ENCODE results near the gene SCGN.

DNA sequence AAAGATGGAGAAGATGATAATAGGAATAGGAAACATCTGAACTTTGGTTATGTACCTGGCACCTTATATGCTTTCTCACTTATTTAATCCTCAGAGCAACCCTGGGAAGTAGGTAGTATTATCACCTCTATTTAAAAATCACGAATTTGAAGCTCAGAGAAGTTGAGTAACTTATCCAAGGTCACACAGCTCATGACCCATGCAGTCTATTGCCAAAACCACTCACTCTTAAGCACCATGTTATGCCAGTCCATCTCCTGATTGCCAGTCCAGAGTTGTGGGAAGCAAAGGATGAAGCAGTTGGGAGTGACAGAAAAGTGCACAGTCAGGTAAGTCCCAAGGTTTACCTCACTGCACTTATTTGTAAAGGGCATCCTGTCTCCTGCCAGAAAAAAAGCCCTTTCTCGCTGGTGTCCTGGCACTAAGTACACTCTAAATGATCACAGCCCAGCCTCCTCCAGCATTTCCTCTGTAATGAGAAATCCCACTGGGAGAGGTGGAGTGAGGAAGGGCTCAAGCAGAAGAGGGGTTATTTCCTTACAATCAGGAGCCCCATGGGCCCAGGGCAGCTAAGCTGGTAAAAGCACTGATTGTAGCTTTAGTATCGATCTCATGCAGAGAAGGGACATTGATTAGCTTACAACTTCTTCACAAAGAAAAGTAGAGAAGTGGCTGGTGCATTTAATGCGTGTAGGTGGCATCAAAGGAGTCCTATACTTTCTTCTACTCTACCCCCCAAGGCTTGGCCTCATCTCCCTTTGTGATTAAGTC is 21.3 kb upstream of the SCGN start:
- TF ChIP-seq TAF1 (IDR thresholded peaks at IDR 0.05; ENCODE audit: borderline replicate concordance, insufficient read depth, low read length) (no peak), SIN3A (IDR thresholded peaks at IDR 0.05; ENCODE audit: borderline replicate concordance, insufficient read depth, low read length) (no peak), POLR2AphosphoS5 (IDR thresholded peaks at IDR 0.05; ENCODE audit: low read depth, low read length) (no peak)

Data from PFSK-1 (cell line).